ENCODE data around the gene PRDX6. TPM values are rescaled to one million over a fixed set of nuclear protein-coding genes. Genes with fewer than 3 reads are reported as not detected.

Gene PRDX6
- total RNA-seq, 1 experiment from 2014 or later = 533 TPM

GRCh38 chr1:173482683-173483082 lies 5.5 kb downstream of the PRDX6 start:
- no CpG with 5 or more reads among the region's 1 CpG for WGBS (ENCODE audit: extremely low coverage, insufficient read length, low lambda C conversion rate)
- H3K36me3 Mint-ChIP-seq (ENCODE audit: insufficient read depth in 1 of 3, low read depth in 3 of 3) = peaks cover 74 to 92% (median 85%) of the 10 kb centered on the region in 3 experiments; a peak in 6 of 7 replicates
- H3K79me2 ChIP-seq (ENCODE audit: insufficient read depth, low read length) = peaks cover 18% of the 10 kb centered on the region; the same call in 1 of the 2 replicates

More at GRCh38 chr1:173482683-173483082, 5.5 kb downstream of the PRDX6 start:
- no peak overlapping the region for H4K5ac ChIP-seq (ENCODE audit: insufficient read length, low read depth, low read length)
- no peak overlapping the region for H3K18ac ChIP-seq (ENCODE audit: insufficient read length, low read depth, low read length)
- no peaks in the 10 kb centered on the region for H3K9me3 Mint-ChIP-seq
- no peak overlapping the region for H2BK15ac ChIP-seq (ENCODE audit: low read depth, low read length)
- H3K79me1 ChIP-seq (ENCODE audit: insufficient read depth, low read depth, low read length, poor library complexity, severe bottlenecking) = no peaks in the 10 kb centered on the region
- no peak overlapping the region for H3K9ac ChIP-seq (ENCODE audit: extremely low read depth, insufficient read length, low read length)
- H3K4me3 Mint-ChIP-seq = no peak overlapping the region
- no peak overlapping the region for H3K4ac ChIP-seq (ENCODE audit: low read depth, low read length)
- no peaks in the 10 kb centered on the region for H4K20me1 ChIP-seq (ENCODE audit: control insufficient read depth, insufficient read depth, insufficient read length)
- H4K8ac ChIP-seq (replicated peaks; ENCODE audit: insufficient read length, low read depth, low read length) = no peak overlapping the region
- H2BK20ac ChIP-seq (ENCODE audit: low read depth, low read length, poor library complexity, severe bottlenecking) = no peak overlapping the region
- no peak overlapping the region for H3K27ac ChIP-seq (ENCODE audit: insufficient read length, low read depth, low read length)
- H2BK12ac ChIP-seq (ENCODE audit: insufficient read length, low read depth, low read length) = no peak overlapping the region
- H3K14ac ChIP-seq (ENCODE audit: insufficient read depth, low read length) = no peak overlapping the region
- H3K27me3 Mint-ChIP-seq (ENCODE audit: low read depth) = no peaks in the 10 kb centered on the region
- no peak overlapping the region for H3T11ph ChIP-seq (ENCODE audit: low read length)
- no peak overlapping the region for H3K23ac ChIP-seq (ENCODE audit: insufficient read length, low read depth, low read length)
- H2AFZ ChIP-seq (ENCODE audit: low read length) = no peak overlapping the region
- H3K56ac ChIP-seq (ENCODE audit: insufficient read length, low read depth, low read length) = no peak overlapping the region
- no peak for DNase-seq
- H2BK5ac ChIP-seq (ENCODE audit: insufficient read length, low read length) = no peak overlapping the region
- H4K91ac ChIP-seq (ENCODE audit: insufficient read length, low read depth, low read length) = no peak overlapping the region
- TF ChIP-seq CTCF (conservative IDR thresholded peaks at IDR 0.05) = no peak
- no peak overlapping the region for H3K4me2 ChIP-seq (ENCODE audit: insufficient read depth, insufficient read length, low read length)
- H3K23me2 ChIP-seq (ENCODE audit: insufficient read length, low read depth, low read length, poor library complexity, severe bottlenecking) = peaks cover 9% of the 10 kb centered on the region
- H2BK120ac ChIP-seq (ENCODE audit: low read depth, low read length, poor library complexity, severe bottlenecking) = no peak overlapping the region
- H3K4me1 ChIP-seq (ENCODE audit: insufficient read depth, low read length) = no peaks in the 10 kb centered on the region
- H3K27me3 ChIP-seq (ENCODE audit: insufficient read depth, low read length) = no peaks in the 10 kb centered on the region
- H3K4me1 Mint-ChIP-seq = peaks cover 20% of the 10 kb centered on the region in 2 experiments
- H2AK5ac ChIP-seq (ENCODE audit: insufficient read length, low read length) = no peak overlapping the region
- H3K9me3 ChIP-seq (ENCODE audit: control insufficient read depth, low read depth, low read length) = no peaks in the 10 kb centered on the region
- H3K27ac Mint-ChIP-seq = no peak overlapping the region
